KMS-11 (cell line): ENCODE data around the gene SVOPL.

Source experiments
- H2AFZ ChIP-seq: fragments of 200-600 bp; sonication (generic); 2 replicates; pipeline ENCODE4 v1.6.1; 2016; ENCODE audit warnings: antibody characterized with exemption, mixed run types, low read depth
- H3K27ac ChIP-seq: fragments of 200-600 bp; sonication (generic); 2 replicates; pipeline ENCODE4 v1.6.1; 2016; ENCODE audit warnings: mild to moderate bottlenecking, mixed run types
- H3K27me3 ChIP-seq: fragments of 200-600 bp; sonication (generic); 2 replicates; pipeline ENCODE4 v1.6.1; 2017; ENCODE audit warnings: mild to moderate bottlenecking, low read depth, mixed run types, moderate library complexity; ENCODE audit not compliant: insufficient read depth
- H3K36me3 ChIP-seq: fragments of 200-600 bp; sonication (generic); 2 replicates; pipeline ENCODE4 v1.6.1; 2017; ENCODE audit warnings: mild to moderate bottlenecking, mixed run types; ENCODE audit not compliant: insufficient read depth
- H3K4me1 ChIP-seq: fragments of 200-600 bp; sonication (generic); 2 replicates; pipeline ENCODE4 v1.6.1; 2016; ENCODE audit warnings: mild to moderate bottlenecking, low read depth, mixed run types; ENCODE audit not compliant: poor library complexity, severe bottlenecking
- H3K4me2 ChIP-seq: fragments of 200-600 bp; sonication (generic); 2 replicates; pipeline ENCODE4 v1.7.0; 2016; ENCODE audit warnings: mild to moderate bottlenecking, mixed run types
- H3K4me3 ChIP-seq: fragments of 200-600 bp; sonication (generic); IDR thresholded peaks from 2 replicates; pipeline ENCODE4 v1.6.1; 2017; ENCODE audit warnings: low read depth, low read length, mixed read lengths; ENCODE audit not compliant: insufficient read depth
- H3K79me2 ChIP-seq: fragments of 200-600 bp; sonication (generic); 2 replicates; pipeline ENCODE4 v1.6.1; 2016; ENCODE audit warnings: low read depth, mixed run types; ENCODE audit not compliant: insufficient read depth
- H3K9ac ChIP-seq: fragments of 200-600 bp; sonication (generic); 2 replicates; pipeline ENCODE4 v1.6.1; 2016; ENCODE audit warnings: mild to moderate bottlenecking, mixed run types
- H4K20me1 ChIP-seq: fragments of 200-600 bp; sonication (generic); 2 replicates; pipeline ENCODE4 v1.6.1; 2016; ENCODE audit warnings: mild to moderate bottlenecking, mixed run types; ENCODE audit not compliant: insufficient read depth
- CTCF ChIP-seq: fragments of 200-600 bp; sonication (generic); conservative IDR thresholded peaks from 2 replicates; pipeline ENCODE4 v1.6.1; 2017; ENCODE audit warnings: low read depth, mild to moderate bottlenecking, antibody characterized with exemption, low read length, moderate library complexity, mixed read lengths

The SVOPL gene

GRCh38 chr7:138746073-138746472, 44.9 kb upstream of the SVOPL start:
- Histone ChIP-seq H3K79me2 (no peaks in the 10 kb centered on the region), H3K27me3 (no peaks in the 10 kb centered on the region), H3K4me2 (no peak overlapping the region), H2AFZ (no peak overlapping the region), H3K36me3 (no peaks in the 10 kb centered on the region), H4K20me1 (no peaks in the 10 kb centered on the region), H3K9ac (no peak overlapping the region), H3K4me1 (no peaks in the 10 kb centered on the region), H3K4me3 (no peak overlapping the region), H3K27ac (no peak overlapping the region)
- TF ChIP-seq CTCF: no peak

- H2AFZ ChIP-seq: no peak overlapping the region
- H3K4me3 ChIP-seq: no peak overlapping the region
- no peaks in the 10 kb centered on the region for H3K79me2 ChIP-seq
- no peaks in the 10 kb centered on the region for H4K20me1 ChIP-seq
- no peak overlapping the region for H3K27ac ChIP-seq
- H3K9ac ChIP-seq: no peak overlapping the region
- no peaks in the 10 kb centered on the region for H3K27me3 ChIP-seq
- TF ChIP-seq CTCF: no peak
- no peaks in the 10 kb centered on the region for H3K36me3 ChIP-seq
- no peaks in the 10 kb centered on the region for H3K4me1 ChIP-seq
- no peak overlapping the region for H3K4me2 ChIP-seq
Observed at GRCh38 chr7:138745189-138745588, 44.0 kb upstream of the SVOPL start.

- Histone ChIP-seq H4K20me1 (no peaks in the 10 kb centered on the region), H3K36me3 (no peaks in the 10 kb centered on the region), H3K4me3 (no peak overlapping the region), H3K4me2 (no peak overlapping the region), H2AFZ (no peak overlapping the region), H3K4me1 (no peaks in the 10 kb centered on the region), H3K27ac (no peak overlapping the region), H3K9ac (no peak overlapping the region), H3K79me2 (no peaks in the 10 kb centered on the region), H3K27me3 (no peaks in the 10 kb centered on the region)
- TF ChIP-seq CTCF: no peak
Observed at GRCh38 chr7:138741453-138741735, 40.2 kb upstream of the SVOPL start.

- Histone ChIP-seq H2AFZ (no peak overlapping the region), H3K36me3 (no peaks in the 10 kb centered on the region), H3K79me2 (no peaks in the 10 kb centered on the region), H3K4me2 (no peak overlapping the region), H3K27me3 (no peaks in the 10 kb centered on the region), H4K20me1 (no peaks in the 10 kb centered on the region), H3K4me1 (no peaks in the 10 kb centered on the region), H3K4me3 (no peak overlapping the region), H3K9ac (no peak overlapping the region), H3K27ac (no peak overlapping the region)
- no peak for TF ChIP-seq CTCF
Observed at GRCh38 chr7:138739859-138740258, 38.7 kb upstream of the SVOPL start.
